WTC11 (cell line): Measurements from ENCODE around the gene DCP1B. TPM values are rescaled to one million over a fixed set of nuclear protein-coding genes. Genes with fewer than 3 reads are reported as not detected.

ENCODE experiments used
- ATAC-seq: fragments of 200-7000 bp; cut with Tn5 transposase; 2 replicates; pipeline ENCODE4 v1.10.0; 2021; ENCODE audit warnings: mild to moderate bottlenecking, moderate library complexity
- CTCF ChIA-PET: fragments of 300-600 bp; sonication (Branson Sonifier 250); formaldehyde crosslinking; loops from one replicate; lab custom pipeline; 2021; ENCODE audit warnings: antibody characterized with exemption; lab: Charles Lee
- POLR2A ChIA-PET: fragments of 350-600 bp; sonication (Branson Sonifier 250); formaldehyde crosslinking; loops from one replicate; lab custom pipeline; 2021; ENCODE audit warnings: antibody characterized with exemption; lab: Charles Lee
- DNase-seq: peaks from one replicate; pipeline ENCODE4 v3.0.0; 2021; ENCODE audit warnings: low spot score
- H3K27ac Mint-ChIP-seq: 2 replicates; pipeline ENCODE4 v1.8.0; 2021; ENCODE audit warnings: mixed read lengths
- H3K27me3 Mint-ChIP-seq: 2 replicates; pipeline ENCODE4 v1.8.0; 2021; ENCODE audit warnings: low read depth, mild to moderate bottlenecking, moderate library complexity, mixed read lengths
- H3K36me3 Mint-ChIP-seq: 2 replicates; pipeline ENCODE4 v1.8.0; 2021; ENCODE audit warnings: mixed read lengths
- H3K4me1 Mint-ChIP-seq: 2 replicates; pipeline ENCODE4 v1.8.0; 2022; ENCODE audit warnings: mixed read lengths
- H3K4me3 Mint-ChIP-seq: 2 replicates; pipeline ENCODE4 v1.8.0; 2021; ENCODE audit warnings: mild to moderate bottlenecking, moderate library complexity, mixed read lengths
- H3K9me3 Mint-ChIP-seq: 2 replicates; pipeline ENCODE4 v1.8.0; 2021; ENCODE audit warnings: mixed read lengths
- ATF1 ChIP-seq: sonication (generic); formaldehyde crosslinking; IDR thresholded peaks from 2 replicates; pipeline ENCODE4 v1.8.1; 2023; ENCODE audit warnings: mild to moderate bottlenecking, moderate library complexity, missing genetic modification reagents
- ATF3 ChIP-seq: sonication (generic); formaldehyde crosslinking; conservative IDR thresholded peaks from 2 replicates; pipeline ENCODE4 v1.8.1; 2022; ENCODE audit warnings: mild to moderate bottlenecking, missing genetic modification reagents
- CDX4 ChIP-seq: fragments of 250-450 bp; sonication (Bioruptor Pico); IDR thresholded peaks from 2 replicates; pipeline ENCODE4 v1.9.0; 2021; ENCODE audit warnings: moderate library complexity, mild to moderate bottlenecking, inconsistent platforms, borderline replicate concordance
- GABPB1 ChIP-seq: sonication (generic); formaldehyde crosslinking; IDR thresholded peaks from 2 replicates; pipeline ENCODE4 v1.8.1; 2023; ENCODE audit warnings: mild to moderate bottlenecking, missing genetic modification reagents
- PRRX2 ChIP-seq: fragments of 250-450 bp; sonication (Bioruptor Pico); IDR thresholded peaks from 2 replicates; pipeline ENCODE4 v1.8.0; 2021; ENCODE audit warnings: mild to moderate bottlenecking
- SMAD3 ChIP-seq: sonication (generic); formaldehyde crosslinking; IDR thresholded peaks from 2 replicates; pipeline ENCODE4 v1.8.0; 2022; ENCODE audit warnings: missing genetic modification reagents, mild to moderate bottlenecking, borderline replicate concordance
- SMAD4 ChIP-seq: sonication (generic); formaldehyde crosslinking; IDR thresholded peaks from 2 replicates; pipeline ENCODE4 v1.8.0; 2022; ENCODE audit warnings: mild to moderate bottlenecking, missing genetic modification reagents
- ZBTB43 ChIP-seq: sonication (generic); formaldehyde crosslinking; IDR thresholded peaks from 2 replicates; pipeline ENCODE4 v1.8.1; 2023; ENCODE audit warnings: mild to moderate bottlenecking, missing genetic modification reagents
- ZNF263 ChIP-seq: sonication (generic); formaldehyde crosslinking; IDR thresholded peaks from 2 replicates; pipeline ENCODE4 v1.8.1; 2022; ENCODE audit warnings: low read depth, mild to moderate bottlenecking, moderate library complexity, missing genetic modification reagents
- ZNF281 ChIP-seq: sonication (generic); formaldehyde crosslinking; IDR thresholded peaks from 2 replicates; pipeline ENCODE4 v1.8.0; 2023; ENCODE audit warnings: mild to moderate bottlenecking, missing genetic modification reagents
- ZNF317 ChIP-seq: sonication (generic); formaldehyde crosslinking; IDR thresholded peaks from 2 replicates; pipeline ENCODE4 v1.8.1; 2023; ENCODE audit warnings: low read depth, mild to moderate bottlenecking, moderate library complexity, missing genetic modification reagents, borderline replicate concordance
- total RNA-seq: library from RNA; stranded (reverse); gene quantifications from 3 replicates; pipeline ENCODE4 v1.2.3, GENCODE V29; 2021
- TF ChIP-seq, protein P1 (sequence below): fragments of 200-600 bp; IDR thresholded peaks from 2 replicates; pipeline ENCODE4 v1.8.0; 2022; ENCODE audit warnings: antibody characterized with exemption
- TF ChIP-seq, protein P2 (sequence below): fragments of 250-450 bp; sonication (Bioruptor Pico); IDR thresholded peaks from 2 replicates; pipeline ENCODE4 v1.9.0; 2021; ENCODE audit warnings: mild to moderate bottlenecking, borderline replicate concordance
- TF ChIP-seq, protein P3 (sequence below): sonication (generic); formaldehyde crosslinking; IDR thresholded peaks from 2 replicates; pipeline ENCODE4 v1.8.0; 2022; ENCODE audit warnings: missing genetic modification reagents
- TF ChIP-seq, protein P4 (sequence below): sonication (generic); formaldehyde crosslinking; IDR thresholded peaks from 2 replicates; pipeline ENCODE4 v1.8.0; 2023; ENCODE audit warnings: missing genetic modification reagents

The DCP1B gene
- total RNA-seq, 1 experiment from 2014 or later, result 25.1 TPM

DNA sequence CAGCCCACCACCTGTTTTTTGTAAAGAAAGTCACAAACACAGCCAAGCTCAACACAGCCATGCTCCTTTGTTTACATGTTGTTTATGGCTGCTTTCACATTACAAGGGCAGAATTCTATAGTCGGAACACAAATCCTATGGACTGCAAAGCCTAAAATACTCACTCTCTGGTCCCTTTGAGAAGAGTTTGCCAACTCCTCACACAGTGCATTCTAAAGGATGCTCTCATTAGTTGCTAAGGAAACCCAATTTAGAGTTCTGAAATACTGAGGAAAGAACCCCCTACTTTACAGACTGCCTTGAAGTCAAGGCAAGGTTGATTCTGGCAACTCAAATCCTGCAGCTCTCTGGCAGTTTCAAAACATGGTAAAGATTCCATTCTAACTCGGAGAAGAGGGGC, 38.3 kb downstream of the DCP1B start:
- Mint-ChIP-seq H3K4me3 (no peak overlapping the region), H3K27me3 (no peaks in the 10 kb centered on the region), H3K4me1 (peaks cover 10% of the 10 kb centered on the region), H3K27ac (no peak overlapping the region), H3K36me3 (peaks cover 40% of the 10 kb centered on the region), H3K9me3 (0 out of 2 replicates have a peak, but pooled peaks cover under 1% of the 10 kb centered on the region)
- DNase-seq (no peak), ATAC-seq (no peak)
- no peak for TF ChIP-seq SMAD3 (CRISPR knock-in tag)
- TF ChIP-seq, protein P1, sequence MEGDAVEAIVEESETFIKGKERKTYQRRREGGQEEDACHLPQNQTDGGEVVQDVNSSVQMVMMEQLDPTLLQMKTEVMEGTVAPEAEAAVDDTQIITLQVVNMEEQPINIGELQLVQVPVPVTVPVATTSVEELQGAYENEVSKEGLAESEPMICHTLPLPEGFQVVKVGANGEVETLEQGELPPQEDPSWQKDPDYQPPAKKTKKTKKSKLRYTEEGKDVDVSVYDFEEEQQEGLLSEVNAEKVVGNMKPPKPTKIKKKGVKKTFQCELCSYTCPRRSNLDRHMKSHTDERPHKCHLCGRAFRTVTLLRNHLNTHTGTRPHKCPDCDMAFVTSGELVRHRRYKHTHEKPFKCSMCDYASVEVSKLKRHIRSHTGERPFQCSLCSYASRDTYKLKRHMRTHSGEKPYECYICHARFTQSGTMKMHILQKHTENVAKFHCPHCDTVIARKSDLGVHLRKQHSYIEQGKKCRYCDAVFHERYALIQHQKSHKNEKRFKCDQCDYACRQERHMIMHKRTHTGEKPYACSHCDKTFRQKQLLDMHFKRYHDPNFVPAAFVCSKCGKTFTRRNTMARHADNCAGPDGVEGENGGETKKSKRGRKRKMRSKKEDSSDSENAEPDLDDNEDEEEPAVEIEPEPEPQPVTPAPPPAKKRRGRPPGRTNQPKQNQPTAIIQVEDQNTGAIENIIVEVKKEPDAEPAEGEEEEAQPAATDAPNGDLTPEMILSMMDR, result no peak
- TF ChIP-seq GABPB1 (CRISPR knock-in tag), result no peak
- TF ChIP-seq CDX4 (CRISPR knock-in tag), result no peak
- TF ChIP-seq, protein P2, sequence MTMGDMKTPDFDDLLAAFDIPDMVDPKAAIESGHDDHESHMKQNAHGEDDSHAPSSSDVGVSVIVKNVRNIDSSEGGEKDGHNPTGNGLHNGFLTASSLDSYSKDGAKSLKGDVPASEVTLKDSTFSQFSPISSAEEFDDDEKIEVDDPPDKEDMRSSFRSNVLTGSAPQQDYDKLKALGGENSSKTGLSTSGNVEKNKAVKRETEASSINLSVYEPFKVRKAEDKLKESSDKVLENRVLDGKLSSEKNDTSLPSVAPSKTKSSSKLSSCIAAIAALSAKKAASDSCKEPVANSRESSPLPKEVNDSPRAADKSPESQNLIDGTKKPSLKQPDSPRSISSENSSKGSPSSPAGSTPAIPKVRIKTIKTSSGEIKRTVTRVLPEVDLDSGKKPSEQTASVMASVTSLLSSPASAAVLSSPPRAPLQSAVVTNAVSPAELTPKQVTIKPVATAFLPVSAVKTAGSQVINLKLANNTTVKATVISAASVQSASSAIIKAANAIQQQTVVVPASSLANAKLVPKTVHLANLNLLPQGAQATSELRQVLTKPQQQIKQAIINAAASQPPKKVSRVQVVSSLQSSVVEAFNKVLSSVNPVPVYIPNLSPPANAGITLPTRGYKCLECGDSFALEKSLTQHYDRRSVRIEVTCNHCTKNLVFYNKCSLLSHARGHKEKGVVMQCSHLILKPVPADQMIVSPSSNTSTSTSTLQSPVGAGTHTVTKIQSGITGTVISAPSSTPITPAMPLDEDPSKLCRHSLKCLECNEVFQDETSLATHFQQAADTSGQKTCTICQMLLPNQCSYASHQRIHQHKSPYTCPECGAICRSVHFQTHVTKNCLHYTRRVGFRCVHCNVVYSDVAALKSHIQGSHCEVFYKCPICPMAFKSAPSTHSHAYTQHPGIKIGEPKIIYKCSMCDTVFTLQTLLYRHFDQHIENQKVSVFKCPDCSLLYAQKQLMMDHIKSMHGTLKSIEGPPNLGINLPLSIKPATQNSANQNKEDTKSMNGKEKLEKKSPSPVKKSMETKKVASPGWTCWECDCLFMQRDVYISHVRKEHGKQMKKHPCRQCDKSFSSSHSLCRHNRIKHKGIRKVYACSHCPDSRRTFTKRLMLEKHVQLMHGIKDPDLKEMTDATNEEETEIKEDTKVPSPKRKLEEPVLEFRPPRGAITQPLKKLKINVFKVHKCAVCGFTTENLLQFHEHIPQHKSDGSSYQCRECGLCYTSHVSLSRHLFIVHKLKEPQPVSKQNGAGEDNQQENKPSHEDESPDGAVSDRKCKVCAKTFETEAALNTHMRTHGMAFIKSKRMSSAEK (CRISPR knock-in tag), result no peak
- TF ChIP-seq, protein P3, sequence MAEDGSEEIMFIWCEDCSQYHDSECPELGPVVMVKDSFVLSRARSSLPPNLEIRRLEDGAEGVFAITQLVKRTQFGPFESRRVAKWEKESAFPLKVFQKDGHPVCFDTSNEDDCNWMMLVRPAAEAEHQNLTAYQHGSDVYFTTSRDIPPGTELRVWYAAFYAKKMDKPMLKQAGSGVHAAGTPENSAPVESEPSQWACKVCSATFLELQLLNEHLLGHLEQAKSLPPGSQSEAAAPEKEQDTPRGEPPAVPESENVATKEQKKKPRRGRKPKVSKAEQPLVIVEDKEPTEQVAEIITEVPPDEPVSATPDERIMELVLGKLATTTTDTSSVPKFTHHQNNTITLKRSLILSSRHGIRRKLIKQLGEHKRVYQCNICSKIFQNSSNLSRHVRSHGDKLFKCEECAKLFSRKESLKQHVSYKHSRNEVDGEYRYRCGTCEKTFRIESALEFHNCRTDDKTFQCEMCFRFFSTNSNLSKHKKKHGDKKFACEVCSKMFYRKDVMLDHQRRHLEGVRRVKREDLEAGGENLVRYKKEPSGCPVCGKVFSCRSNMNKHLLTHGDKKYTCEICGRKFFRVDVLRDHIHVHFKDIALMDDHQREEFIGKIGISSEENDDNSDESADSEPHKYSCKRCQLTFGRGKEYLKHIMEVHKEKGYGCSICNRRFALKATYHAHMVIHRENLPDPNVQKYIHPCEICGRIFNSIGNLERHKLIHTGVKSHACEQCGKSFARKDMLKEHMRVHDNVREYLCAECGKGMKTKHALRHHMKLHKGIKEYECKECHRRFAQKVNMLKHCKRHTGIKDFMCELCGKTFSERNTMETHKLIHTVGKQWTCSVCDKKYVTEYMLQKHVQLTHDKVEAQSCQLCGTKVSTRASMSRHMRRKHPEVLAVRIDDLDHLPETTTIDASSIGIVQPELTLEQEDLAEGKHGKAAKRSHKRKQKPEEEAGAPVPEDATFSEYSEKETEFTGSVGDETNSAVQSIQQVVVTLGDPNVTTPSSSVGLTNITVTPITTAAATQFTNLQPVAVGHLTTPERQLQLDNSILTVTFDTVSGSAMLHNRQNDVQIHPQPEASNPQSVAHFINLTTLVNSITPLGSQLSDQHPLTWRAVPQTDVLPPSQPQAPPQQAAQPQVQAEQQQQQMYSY (CRISPR knock-in tag), result no peak
- no peak for TF ChIP-seq PRRX2
- TF ChIP-seq ZBTB43 (CRISPR knock-in tag), result no peak
- no peak for TF ChIP-seq ZNF263 (CRISPR knock-in tag)
- TF ChIP-seq ATF3 (CRISPR knock-in tag), result no peak
- no peak for TF ChIP-seq ATF1
- no peak for TF ChIP-seq ZNF317
- TF ChIP-seq, protein P4, sequence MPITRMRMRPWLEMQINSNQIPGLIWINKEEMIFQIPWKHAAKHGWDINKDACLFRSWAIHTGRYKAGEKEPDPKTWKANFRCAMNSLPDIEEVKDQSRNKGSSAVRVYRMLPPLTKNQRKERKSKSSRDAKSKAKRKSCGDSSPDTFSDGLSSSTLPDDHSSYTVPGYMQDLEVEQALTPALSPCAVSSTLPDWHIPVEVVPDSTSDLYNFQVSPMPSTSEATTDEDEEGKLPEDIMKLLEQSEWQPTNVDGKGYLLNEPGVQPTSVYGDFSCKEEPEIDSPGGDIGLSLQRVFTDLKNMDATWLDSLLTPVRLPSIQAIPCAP (CRISPR knock-in tag), result no peak
- TF ChIP-seq ZNF281 (CRISPR knock-in tag), result no peak
- TF ChIP-seq SMAD4, result no peak
- CTCF ChIA-PET, result interaction anchor here (1.5 to 1.9 kb wide), 2 partner anchors 26 to 92 kb away, joined by 4 read pairs; no protein-coding TSS in a partner anchor
- POLR2A ChIA-PET, result no interaction called here
